Osteocyte (in vitro differentiated cells): Measurements from ENCODE around the gene NR1H2. TPM values are rescaled to one million over a fixed set of nuclear protein-coding genes. Genes with fewer than 3 reads are reported as not detected.
"Not testable (repeated sequence)": the region's sequence is repeated elsewhere in the genome, so short reads cannot be mapped to it uniquely, and the experiment has no call there.

Source experiments
- DNase-seq: peaks from one replicate; pipeline ENCODE4 v3.0.0; 2021; ENCODE audit warnings: mixed read lengths; ENCODE audit not compliant: unreplicated experiment; ENCODE audit errors: extremely low spot score
- H3K27ac Mint-ChIP-seq: one replicate; pipeline ENCODE4 v1.8.0; 2021; ENCODE audit warnings: mild to moderate bottlenecking, mixed read lengths; ENCODE audit not compliant: unreplicated experiment
- H3K27me3 Mint-ChIP-seq: one replicate; pipeline ENCODE4 v1.8.0; 2021; ENCODE audit warnings: mixed read lengths; ENCODE audit not compliant: unreplicated experiment
- H3K36me3 Mint-ChIP-seq: one replicate; pipeline ENCODE4 v1.8.0; 2021; ENCODE audit warnings: mixed read lengths; ENCODE audit not compliant: unreplicated experiment
- H3K4me1 Mint-ChIP-seq: one replicate; pipeline ENCODE4 v1.8.0; 2021; ENCODE audit warnings: mixed read lengths; ENCODE audit not compliant: unreplicated experiment
- H3K4me3 Mint-ChIP-seq: one replicate; pipeline ENCODE4 v1.8.0; 2021; ENCODE audit warnings: mild to moderate bottlenecking, moderate library complexity, mixed read lengths; ENCODE audit not compliant: unreplicated experiment
- H3K9me3 Mint-ChIP-seq: one replicate; pipeline ENCODE4 v1.8.0; 2021; ENCODE audit warnings: mixed read lengths; ENCODE audit not compliant: unreplicated experiment
- CTCF ChIP-seq: fragments of 200-600 bp; sonication (generic); IDR thresholded peaks from 2 replicates; pipeline ENCODE4 v1.5.0; 2021; ENCODE audit warnings: antibody characterized with exemption, mild to moderate bottlenecking, moderate library complexity
- total RNA-seq: library from RNA; stranded (reverse); gene quantifications from 2 replicates; pipeline ENCODE4 v1.2.1, GENCODE V29; 2021

The NR1H2 gene
- total RNA-seq, 1 donor from 2014 or later = 64.5 TPM

- Mint-ChIP-seq H3K27ac (no peak overlapping the region), H3K4me1 (no peaks in the 10 kb centered on the region), H3K27me3 (no peaks in the 10 kb centered on the region), H3K4me3 (no peak overlapping the region), H3K9me3 (peaks cover 4% of the 10 kb centered on the region), H3K36me3 (no peaks in the 10 kb centered on the region)
- no peak for TF ChIP-seq CTCF
- no peak for DNase-seq
Measured at GRCh38 chr19:50349277-50350057, 26.8 kb upstream of the NR1H2 start.

GRCh38 chr19:50352242-50352641, 24.0 kb upstream of the NR1H2 start:
- Mint-ChIP-seq H3K36me3 (no peaks in the 10 kb centered on the region), H3K27me3 (no peaks in the 10 kb centered on the region), H3K4me3 (no peak overlapping the region), H3K4me1 (no peaks in the 10 kb centered on the region), H3K27ac (no peak overlapping the region), H3K9me3 (no peaks in the 10 kb centered on the region)
- TF ChIP-seq CTCF = no peak
- no peak for DNase-seq

- H3K27ac Mint-ChIP-seq, DNase-seq, H3K4me3 Mint-ChIP-seq, H3K36me3 Mint-ChIP-seq, H3K9me3 Mint-ChIP-seq, H3K27me3 Mint-ChIP-seq, H3K4me1 Mint-ChIP-seq: not testable (repeated sequence)
Measured at GRCh38 chr19:50353487-50353880, 22.8 kb upstream of the NR1H2 start.

GRCh38 chr19:50356691-50357177, 19.5 kb upstream of the NR1H2 start:
- Mint-ChIP-seq H3K9me3 (no peaks in the 10 kb centered on the region), H3K27ac (no peak overlapping the region), H3K36me3 (no peaks in the 10 kb centered on the region), H3K4me1 (no peaks in the 10 kb centered on the region), H3K4me3 (no peak overlapping the region), H3K27me3 (no peaks in the 10 kb centered on the region)
- DNase-seq = no peak
- no peak for TF ChIP-seq CTCF

GRCh38 chr19:50357178-50358100, 18.8 kb upstream of the NR1H2 start:
- no peak for DNase-seq
- no peaks in the 10 kb centered on the region for H3K9me3 Mint-ChIP-seq
- H3K27ac Mint-ChIP-seq = no peak overlapping the region
- no peak overlapping the region for H3K4me3 Mint-ChIP-seq
- no peaks in the 10 kb centered on the region for H3K4me1 Mint-ChIP-seq
- peak; percentile 79 for TF ChIP-seq CTCF
- H3K27me3 Mint-ChIP-seq = no peaks in the 10 kb centered on the region
- no peaks in the 10 kb centered on the region for H3K36me3 Mint-ChIP-seq
